HG02763 (cell line): ENCODE measurements around the gene ZNF683.

Experiments used
- ATAC-seq: cut with Tn5 transposase; IDR thresholded peaks from one replicate; pipeline ENCODE4 v1.9.1; 2021; ENCODE audit warnings: mild to moderate bottlenecking, moderate library complexity; ENCODE audit not compliant: unreplicated experiment

The ZNF683 gene

DNA sequence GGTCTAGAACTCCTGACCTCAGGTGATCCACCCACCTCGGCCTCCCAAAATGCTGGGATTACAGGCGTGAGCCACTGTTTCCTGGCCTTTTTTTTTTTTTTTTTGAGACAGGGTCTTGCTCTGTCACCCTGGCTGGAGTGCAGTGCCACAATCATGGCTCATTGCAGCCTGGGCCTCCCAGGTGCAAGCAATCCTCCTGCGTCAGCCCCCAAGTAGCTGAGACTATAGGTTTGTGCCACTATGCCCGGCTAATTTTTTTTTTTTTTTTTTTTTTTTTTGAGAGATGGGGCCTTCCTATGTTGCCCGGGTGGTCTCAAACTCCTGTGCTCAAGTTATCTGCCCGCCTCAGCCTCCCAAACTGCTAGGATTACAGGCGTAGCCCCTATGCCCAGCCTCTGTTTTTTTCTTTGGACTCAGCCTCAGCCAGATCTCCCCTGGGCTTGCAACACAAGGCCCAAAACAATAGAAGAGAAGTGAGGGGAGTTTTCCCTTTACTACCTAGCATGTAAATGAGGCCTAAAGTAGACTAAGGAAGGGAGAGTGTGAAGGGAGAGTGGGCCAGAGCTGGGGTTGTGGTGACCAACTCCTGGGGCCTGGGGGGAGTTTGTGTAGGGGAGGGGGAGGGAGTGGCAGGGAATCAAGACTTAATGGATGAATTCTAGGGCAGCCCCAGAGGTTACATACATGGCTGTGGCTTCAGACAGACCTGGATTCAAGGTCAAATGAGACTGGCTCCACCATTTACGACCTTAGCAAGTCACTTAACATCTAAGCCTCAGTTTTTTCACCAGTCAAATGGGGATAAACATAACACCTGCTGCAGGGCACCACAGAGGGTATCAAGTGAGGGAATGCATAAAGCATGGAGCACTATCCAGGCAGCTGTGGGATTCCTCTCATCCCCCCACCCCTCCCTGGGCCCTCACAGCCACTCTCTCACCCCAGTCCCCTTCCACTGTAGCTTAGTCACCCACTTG, 56.4 kb downstream of the ZNF683 start:
- ATAC-seq = no peak

DNA sequence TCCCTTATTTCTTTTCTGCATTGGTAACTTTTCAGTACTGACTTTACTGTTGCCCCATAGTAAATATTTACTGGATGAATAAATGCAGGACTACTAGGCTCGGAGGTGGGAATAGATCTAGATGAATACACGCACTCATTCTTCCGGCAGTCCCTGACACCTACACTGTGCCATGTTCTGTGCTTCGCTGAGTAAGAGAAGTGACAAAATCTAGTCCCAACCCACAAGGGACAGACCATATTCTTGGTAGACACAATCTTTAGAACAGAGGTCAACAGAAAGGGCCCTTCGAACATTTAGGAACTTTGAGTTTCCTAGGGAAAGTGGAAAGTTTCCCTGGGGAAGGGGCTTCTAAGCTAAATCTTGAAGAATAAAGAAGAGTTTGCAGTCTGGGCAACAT, 58.0 kb downstream of the ZNF683 start:
- ATAC-seq = no peak
